Fibroblast of the conjunctiva (primary cell): ENCODE results near the gene LMO4.

Experiments
- DNase-seq: peaks from one replicate; pipeline ENCODE4 v3.0.0-alpha.2; 2010; ENCODE audit warnings: low read depth

Gene LMO4

GRCh38 chr1:87328272-87329050 is at the start of gene LMO4:
LMO4 (plus strand) TSS chr1:87328880; CDS start chr1:87332016, 3,136 bp downstream.
- DNase-seq, result peak; percentile 96

GRCh38 chr1:87279536-87279875 is 49.2 kb upstream of the LMO4 start:
- DNase-seq, result no peak

GRCh38 chr1:87279966-87280535 is 48.6 kb upstream of the LMO4 start:
- peak; percentile 5 for DNase-seq

- no peak for DNase-seq
Observed at GRCh38 chr1:87284456-87285240, 44.0 kb upstream of the LMO4 start.

- no peak for DNase-seq
Observed at GRCh38 chr1:87291107-87291506, 37.6 kb upstream of the LMO4 start.

GRCh38 chr1:87292684-87293493 is 35.8 kb upstream of the LMO4 start:
- peak; percentile 39 for DNase-seq

GRCh38 chr1:87294633-87295032 is 34.0 kb upstream of the LMO4 start:
- DNase-seq, result no peak

GRCh38 chr1:87295445-87296110 is 33.1 kb upstream of the LMO4 start:
- no peak for DNase-seq

- DNase-seq, result no peak
Observed at GRCh38 chr1:87296206-87296605, 32.5 kb upstream of the LMO4 start.

GRCh38 chr1:87299661-87300060 is 29.0 kb upstream of the LMO4 start:
- no peak for DNase-seq

GRCh38 chr1:87300628-87301027 is 28.1 kb upstream of the LMO4 start:
- DNase-seq, result no peak

GRCh38 chr1:87305151-87305550 is 23.5 kb upstream of the LMO4 start:
- DNase-seq, result no peak

GRCh38 chr1:87305762-87306161 is 22.9 kb upstream of the LMO4 start:
- DNase-seq, result no peak

- DNase-seq, result no peak
Observed at GRCh38 chr1:87307306-87307705, 21.4 kb upstream of the LMO4 start.

GRCh38 chr1:87307931-87308330 is 20.7 kb upstream of the LMO4 start:
- DNase-seq, result no peak

GRCh38 chr1:87314091-87314490 is 14.6 kb upstream of the LMO4 start:
- DNase-seq, result no peak

- DNase-seq, result no peak
Observed at GRCh38 chr1:87318056-87318650, 10.5 kb upstream of the LMO4 start.

GRCh38 chr1:87318806-87319205 is 9.9 kb upstream of the LMO4 start:
- no peak for DNase-seq

GRCh38 chr1:87325982-87326738 is 2.5 kb upstream of the LMO4 start:
- DNase-seq, result peak; percentile 44
